Panc1 (cell line): ENCODE results near the gene TTC24. TPM values are rescaled to one million over a fixed set of nuclear protein-coding genes. Genes with fewer than 3 reads are reported as not detected.

Experiments used
- ATAC-seq: fragments of 200-7000 bp; cut with Tn5 transposase; 2 replicates; pipeline ENCODE4 v1.9.1; 2020; ENCODE audit warnings: mild to moderate bottlenecking, moderate library complexity
- BruUV-seq: library from RNA; stranded (reverse); fragments of 400-500 nt; replicated peaks from 2 replicates; lab custom pipeline; 2021; lab: Mats Ljungman, UMichigan
- CTCF ChIA-PET: fragments of 300-600 bp; sonication (Branson Sonifier 250); formaldehyde crosslinking; loops from one replicate; lab custom pipeline; 2022; ENCODE audit warnings: antibody characterized with exemption; lab: Charles Lee
- POLR2A ChIA-PET: fragments of 300-600 bp; sonication (Branson Sonifier 250); formaldehyde crosslinking; loops from one replicate; lab custom pipeline; 2022; ENCODE audit warnings: antibody characterized with exemption; lab: Charles Lee
- DNase-seq: peaks from one replicate; pipeline ENCODE4 v3.0.0-alpha.2; 2010; ENCODE audit warnings: low read depth, low spot score
- H3K27ac ChIP-seq: 2 replicates; pipeline ENCODE4 v1.5.1; 2011; ENCODE audit warnings: mild to moderate bottlenecking, low read length, inconsistent platforms
- H3K27me3 ChIP-seq: fragments of 200-500 bp; sonication (Bioruptor generic); 2 replicates; pipeline ENCODE4 v1.6.0; 2014; ENCODE audit warnings: low read length, inconsistent platforms; ENCODE audit not compliant: control insufficient read depth, insufficient read depth
- H3K36me3 ChIP-seq: fragments of 200-500 bp; sonication (Bioruptor generic); 2 replicates; pipeline ENCODE4 v1.5.1; 2014; ENCODE audit warnings: inconsistent platforms, mild to moderate bottlenecking, low read length, moderate library complexity; ENCODE audit not compliant: control insufficient read depth, insufficient read depth
- H3K4me1 ChIP-seq: 2 replicates; pipeline ENCODE4 v1.5.1; 2011; ENCODE audit warnings: inconsistent platforms, mild to moderate bottlenecking, low read length, moderate library complexity; ENCODE audit not compliant: control insufficient read depth, insufficient read depth
- H3K4me3 ChIP-seq, 2 experiments: 2 replicates each; pipeline ENCODE4 v1.5.1; 2011 to 2012; ENCODE audit warnings: low read depth in 2 of 2, low read length in 2 of 2, mild to moderate bottlenecking in 2 of 2, inconsistent platforms in 1 of 2, moderate library complexity in 1 of 2
- H3K9me3 ChIP-seq: fragments of 200-500 bp; sonication (Bioruptor generic); 2 replicates; pipeline ENCODE4 v1.5.1; 2014; ENCODE audit warnings: low read depth, mild to moderate bottlenecking, inconsistent platforms, low read length, moderate library complexity; ENCODE audit not compliant: control insufficient read depth, insufficient read depth
- POLR2AphosphoS5 ChIP-seq: IDR thresholded peaks from 2 replicates; pipeline ENCODE4 v1.6.1; 2012; ENCODE audit warnings: mild to moderate bottlenecking, low read depth, low read length, moderate library complexity
- SIN3A ChIP-seq: IDR thresholded peaks from 2 replicates; pipeline ENCODE4 v1.6.1; 2012; ENCODE audit warnings: low read depth, mild to moderate bottlenecking, low read length, moderate library complexity, borderline replicate concordance; ENCODE audit not compliant: insufficient read depth
- TCF7L2 ChIP-seq: IDR thresholded peaks from 2 replicates; pipeline ENCODE4 v1.6.1; 2011; ENCODE audit warnings: mild to moderate bottlenecking, low read depth, low read length, inconsistent platforms
- in situ Hi-C: cut with HindIII; loops from 2 replicates; pipeline ENCODE4 v1.10.0; 2016; ENCODE audit warnings: low sequenced_read_pairs, low pct_unique_long_range_greater_than_20kb
- intact Hi-C: fragments of 100-400 bp; cut with micrococcal nuclease; formaldehyde crosslinking; loops from one replicate; pipeline ENCODE4 v1.10.0; 2022; ENCODE audit not compliant: unreplicated experiment
- total RNA-seq: library from RNA; stranded (reverse); gene quantifications from one replicate; pipeline ENCODE4 v1.2.1, GENCODE V29; 2021; ENCODE audit not compliant: unreplicated experiment
- TF ChIP-seq, protein P1 (sequence below), 2 experiments: IDR thresholded peaks; 2 replicates each; pipeline ENCODE4 v1.6.1; 2011 to 2012; ENCODE audit warnings: low read depth in 2 of 2, control low read depth in 1 of 2, low read length in 1 of 2, mild to moderate bottlenecking in 1 of 2, moderate library complexity in 1 of 2; ENCODE audit not compliant: insufficient read depth in 1 of 2
- TF ChIP-seq, protein P2 (sequence below): fragments of 450-650 bp; IDR thresholded peaks from 2 replicates; pipeline ENCODE4 v1.5.1; 2017; ENCODE audit warnings: mild to moderate bottlenecking

Gene TTC24
- total RNA-seq, 1 experiment from 2014 or later, result not detected

DNA sequence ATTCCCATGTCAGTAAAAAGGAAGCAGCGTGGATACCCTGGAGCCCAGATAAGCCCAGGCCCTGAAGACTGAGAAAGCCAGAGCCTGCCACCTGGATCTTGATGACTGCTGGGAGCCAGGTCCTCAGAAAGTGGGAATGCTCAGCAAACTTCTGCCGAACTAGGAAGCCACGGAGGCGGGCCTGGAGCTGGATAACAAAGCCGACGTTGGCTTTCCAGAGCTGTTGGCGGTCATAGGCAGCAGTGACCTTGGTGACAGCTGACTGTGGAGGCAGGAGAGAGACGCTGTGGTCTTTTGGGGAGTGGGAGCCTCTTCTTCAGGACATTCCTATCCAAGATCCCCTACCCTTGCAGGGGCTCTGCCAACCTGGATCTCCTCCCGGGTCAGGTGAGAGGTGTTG lies 31.5 kb upstream of the TTC24 start:
- TF ChIP-seq, protein P1, sequence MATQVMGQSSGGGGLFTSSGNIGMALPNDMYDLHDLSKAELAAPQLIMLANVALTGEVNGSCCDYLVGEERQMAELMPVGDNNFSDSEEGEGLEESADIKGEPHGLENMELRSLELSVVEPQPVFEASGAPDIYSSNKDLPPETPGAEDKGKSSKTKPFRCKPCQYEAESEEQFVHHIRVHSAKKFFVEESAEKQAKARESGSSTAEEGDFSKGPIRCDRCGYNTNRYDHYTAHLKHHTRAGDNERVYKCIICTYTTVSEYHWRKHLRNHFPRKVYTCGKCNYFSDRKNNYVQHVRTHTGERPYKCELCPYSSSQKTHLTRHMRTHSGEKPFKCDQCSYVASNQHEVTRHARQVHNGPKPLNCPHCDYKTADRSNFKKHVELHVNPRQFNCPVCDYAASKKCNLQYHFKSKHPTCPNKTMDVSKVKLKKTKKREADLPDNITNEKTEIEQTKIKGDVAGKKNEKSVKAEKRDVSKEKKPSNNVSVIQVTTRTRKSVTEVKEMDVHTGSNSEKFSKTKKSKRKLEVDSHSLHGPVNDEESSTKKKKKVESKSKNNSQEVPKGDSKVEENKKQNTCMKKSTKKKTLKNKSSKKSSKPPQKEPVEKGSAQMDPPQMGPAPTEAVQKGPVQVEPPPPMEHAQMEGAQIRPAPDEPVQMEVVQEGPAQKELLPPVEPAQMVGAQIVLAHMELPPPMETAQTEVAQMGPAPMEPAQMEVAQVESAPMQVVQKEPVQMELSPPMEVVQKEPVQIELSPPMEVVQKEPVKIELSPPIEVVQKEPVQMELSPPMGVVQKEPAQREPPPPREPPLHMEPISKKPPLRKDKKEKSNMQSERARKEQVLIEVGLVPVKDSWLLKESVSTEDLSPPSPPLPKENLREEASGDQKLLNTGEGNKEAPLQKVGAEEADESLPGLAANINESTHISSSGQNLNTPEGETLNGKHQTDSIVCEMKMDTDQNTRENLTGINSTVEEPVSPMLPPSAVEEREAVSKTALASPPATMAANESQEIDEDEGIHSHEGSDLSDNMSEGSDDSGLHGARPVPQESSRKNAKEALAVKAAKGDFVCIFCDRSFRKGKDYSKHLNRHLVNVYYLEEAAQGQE (IDR thresholded peaks at IDR 0.05; ENCODE audit: insufficient read depth in 1 of 2, low read depth in 2 of 2, low read length in 1 of 2), result no peak
- TF ChIP-seq SIN3A, result no peak
- TF ChIP-seq POLR2AphosphoS5, result no peak
- TF ChIP-seq TCF7L2, result no peak
- TF ChIP-seq, protein P2, sequence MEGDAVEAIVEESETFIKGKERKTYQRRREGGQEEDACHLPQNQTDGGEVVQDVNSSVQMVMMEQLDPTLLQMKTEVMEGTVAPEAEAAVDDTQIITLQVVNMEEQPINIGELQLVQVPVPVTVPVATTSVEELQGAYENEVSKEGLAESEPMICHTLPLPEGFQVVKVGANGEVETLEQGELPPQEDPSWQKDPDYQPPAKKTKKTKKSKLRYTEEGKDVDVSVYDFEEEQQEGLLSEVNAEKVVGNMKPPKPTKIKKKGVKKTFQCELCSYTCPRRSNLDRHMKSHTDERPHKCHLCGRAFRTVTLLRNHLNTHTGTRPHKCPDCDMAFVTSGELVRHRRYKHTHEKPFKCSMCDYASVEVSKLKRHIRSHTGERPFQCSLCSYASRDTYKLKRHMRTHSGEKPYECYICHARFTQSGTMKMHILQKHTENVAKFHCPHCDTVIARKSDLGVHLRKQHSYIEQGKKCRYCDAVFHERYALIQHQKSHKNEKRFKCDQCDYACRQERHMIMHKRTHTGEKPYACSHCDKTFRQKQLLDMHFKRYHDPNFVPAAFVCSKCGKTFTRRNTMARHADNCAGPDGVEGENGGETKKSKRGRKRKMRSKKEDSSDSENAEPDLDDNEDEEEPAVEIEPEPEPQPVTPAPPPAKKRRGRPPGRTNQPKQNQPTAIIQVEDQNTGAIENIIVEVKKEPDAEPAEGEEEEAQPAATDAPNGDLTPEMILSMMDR, result no peak
- no TSS peak for BruUV-seq

DNA sequence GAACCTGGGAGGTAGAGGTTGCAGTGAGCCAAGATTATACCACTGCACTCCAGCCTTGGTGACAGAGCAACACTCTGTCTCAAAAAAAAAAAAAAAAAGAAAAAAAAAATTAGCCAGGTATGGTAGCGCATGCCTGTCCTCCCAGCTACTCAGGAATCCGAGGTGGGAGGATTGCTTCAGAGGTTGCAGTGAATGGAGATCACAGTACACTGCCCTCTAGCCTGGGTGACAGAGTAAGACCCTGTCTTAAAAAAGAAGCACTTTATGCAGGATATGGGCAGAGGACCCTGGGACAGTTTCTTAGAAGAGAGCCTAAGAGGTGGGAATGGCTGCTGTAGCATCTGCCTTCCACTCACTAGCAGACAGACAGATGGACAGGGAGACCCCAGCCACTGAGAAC lies 30.1 kb upstream of the TTC24 start:
- POLR2A ChIA-PET, result no interaction called here
- Histone ChIP-seq H3K9me3 (no peaks in the 10 kb centered on the region), H3K36me3 (no peaks in the 10 kb centered on the region; the same call in 1 of the 2 replicates), H3K27me3 (no peaks in the 10 kb centered on the region), H3K4me3 (no peak overlapping the region), H3K4me1 (no peaks in the 10 kb centered on the region), H3K27ac (no peak overlapping the region)
- CTCF ChIA-PET, result no interaction called here
- no peak for ATAC-seq
- intact Hi-C loops (no loop called here), in situ Hi-C loops (no loop called here)
- no TSS peak for BruUV-seq
- TF ChIP-seq SIN3A (no peak), POLR2AphosphoS5 (no peak), TCF7L2 (no peak)
- TF ChIP-seq, protein P1 (IDR thresholded peaks at IDR 0.05; ENCODE audit: insufficient read depth in 1 of 2, low read depth in 2 of 2, low read length in 1 of 2), result no peak
- TF ChIP-seq, protein P2, result no peak
- no peak for DNase-seq

More for the DNA sequence above, 31.5 kb upstream of the TTC24 start:
- Histone ChIP-seq H3K36me3 (no peaks in the 10 kb centered on the region; the same call in 1 of the 2 replicates), H3K4me3 (no peak overlapping the region), H3K27ac (no peak overlapping the region), H3K27me3 (no peaks in the 10 kb centered on the region), H3K9me3 (no peaks in the 10 kb centered on the region), H3K4me1 (no peaks in the 10 kb centered on the region)
- DNase-seq (no peak), ATAC-seq (no peak)
- CTCF ChIA-PET, result no interaction called here
- POLR2A ChIA-PET, result no interaction called here
- intact Hi-C loops (no loop called here), in situ Hi-C loops (no loop called here)
